ENCODE measurements around the gene MAGEA4.
"Not testable (repeated sequence)": the region's sequence is repeated elsewhere in the genome, so short reads cannot be mapped to it uniquely, and the experiment has no call there.

Gene MAGEA4
- 0 reads per million in 4 donors for total RNA-seq

- no peak for DNase-seq
These were observed at the start of gene MAGEA4 for GRCh38 chrX:151912780-151913179. Gene MAGEA4, plus strand, starts transcription at chrX:151912889. Its CDS starts 10,776 bp downstream, at chrX:151923665.

GRCh38 chrX:151870602-151871001, 42.1 kb upstream of the MAGEA4 start:
- DNase-seq = no peak

GRCh38 chrX:151871244-151871643, 41.4 kb upstream of the MAGEA4 start:
- no peak for DNase-seq

GRCh38 chrX:151873096-151873495, 39.6 kb upstream of the MAGEA4 start:
- DNase-seq = no peak

GRCh38 chrX:151875270-151876026, 37.2 kb upstream of the MAGEA4 start:
- no peak for DNase-seq

GRCh38 chrX:151878574-151878973, 34.1 kb upstream of the MAGEA4 start:
- no peak for DNase-seq

GRCh38 chrX:151879856-151880255, 32.8 kb upstream of the MAGEA4 start:
- no peak for DNase-seq

GRCh38 chrX:151880895-151881294, 31.8 kb upstream of the MAGEA4 start:
- no peak for DNase-seq

- no peak for DNase-seq
These were observed 23.3 kb upstream of the MAGEA4 start for GRCh38 chrX:151889421-151889820.

GRCh38 chrX:151896734-151897474, 15.8 kb upstream of the MAGEA4 start:
- no peak for DNase-seq

GRCh38 chrX:151899622-151900021, 13.1 kb upstream of the MAGEA4 start:
- no peak for DNase-seq

GRCh38 chrX:151901826-151902225, 10.9 kb upstream of the MAGEA4 start:
- DNase-seq = no peak

GRCh38 chrX:151902813-151903591, 9.7 kb upstream of the MAGEA4 start:
- no peak for DNase-seq

GRCh38 chrX:151904989-151905388, 7.7 kb upstream of the MAGEA4 start:
- no peak for DNase-seq

GRCh38 chrX:151912221-151912620, 468 bp upstream of the MAGEA4 start:
- no peak for DNase-seq

GRCh38 chrX:151918736-151919135, 6.0 kb downstream of the MAGEA4 start:
- not testable (repeated sequence) for DNase-seq

GRCh38 chrX:151919610-151920009, 6.9 kb downstream of the MAGEA4 start:
- no peak for DNase-seq

- DNase-seq = no peak
These were observed 7.4 kb downstream of the MAGEA4 start for GRCh38 chrX:151920101-151920500.

GRCh38 chrX:151920530-151920929, 7.8 kb downstream of the MAGEA4 start:
- DNase-seq = no peak

GRCh38 chrX:151921292-151921691, 8.6 kb downstream of the MAGEA4 start:
- DNase-seq = no peak

- DNase-seq = no peak
These were observed 9.2 kb downstream of the MAGEA4 start for GRCh38 chrX:151921866-151922265.

- no peak for DNase-seq
These were observed 10.0 kb downstream of the MAGEA4 start for GRCh38 chrX:151922692-151923091.

GRCh38 chrX:151923648-151924047, 11.0 kb downstream of the MAGEA4 start:
- DNase-seq = no peak

All from T-helper 1 cell (primary cell).